Fibroblast of lung (primary cell): ENCODE data around the gene UVRAG.

Source experiments
- EZH2 ChIP-seq: IDR thresholded peaks from 2 replicates; pipeline ENCODE4 v1.5.1; 2012; ENCODE audit warnings: low read length, control low read depth, mild to moderate bottlenecking; ENCODE audit errors: missing control alignments
- TF ChIP-seq, protein P1 (sequence below), 2 donors: IDR thresholded peaks in 1 of 2; conservative IDR thresholded peaks in 1 of 2; 1 replicate in 1 of 2; 2 replicates in 1 of 2; pipeline ENCODE4 v1.5.1; 2011 to 2012; ENCODE audit warnings: low read length in 2 of 2, control low read depth in 1 of 2, inconsistent platforms in 1 of 2, low read depth in 1 of 2, mild to moderate bottlenecking in 1 of 2

DNA sequence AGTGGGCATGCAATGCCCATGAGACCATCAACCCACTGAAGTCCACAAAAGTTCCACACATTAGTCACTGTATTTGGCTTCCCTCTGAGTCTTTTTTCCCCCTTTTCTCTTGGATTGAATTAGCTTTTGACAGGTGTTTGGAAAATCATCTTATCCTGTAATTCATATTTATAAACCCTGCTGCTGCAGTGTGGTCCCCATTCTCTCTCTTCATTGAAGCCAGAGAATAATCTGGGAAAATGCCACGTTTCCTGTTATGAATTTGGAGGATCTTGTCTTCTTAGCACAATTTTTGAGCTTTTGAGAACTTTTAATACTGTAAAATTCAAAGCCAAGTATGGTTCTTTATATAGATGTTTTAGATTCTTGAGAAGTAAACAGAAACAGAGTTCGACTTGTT, 84.8 kb downstream of the UVRAG start:
- TF ChIP-seq, protein P1, sequence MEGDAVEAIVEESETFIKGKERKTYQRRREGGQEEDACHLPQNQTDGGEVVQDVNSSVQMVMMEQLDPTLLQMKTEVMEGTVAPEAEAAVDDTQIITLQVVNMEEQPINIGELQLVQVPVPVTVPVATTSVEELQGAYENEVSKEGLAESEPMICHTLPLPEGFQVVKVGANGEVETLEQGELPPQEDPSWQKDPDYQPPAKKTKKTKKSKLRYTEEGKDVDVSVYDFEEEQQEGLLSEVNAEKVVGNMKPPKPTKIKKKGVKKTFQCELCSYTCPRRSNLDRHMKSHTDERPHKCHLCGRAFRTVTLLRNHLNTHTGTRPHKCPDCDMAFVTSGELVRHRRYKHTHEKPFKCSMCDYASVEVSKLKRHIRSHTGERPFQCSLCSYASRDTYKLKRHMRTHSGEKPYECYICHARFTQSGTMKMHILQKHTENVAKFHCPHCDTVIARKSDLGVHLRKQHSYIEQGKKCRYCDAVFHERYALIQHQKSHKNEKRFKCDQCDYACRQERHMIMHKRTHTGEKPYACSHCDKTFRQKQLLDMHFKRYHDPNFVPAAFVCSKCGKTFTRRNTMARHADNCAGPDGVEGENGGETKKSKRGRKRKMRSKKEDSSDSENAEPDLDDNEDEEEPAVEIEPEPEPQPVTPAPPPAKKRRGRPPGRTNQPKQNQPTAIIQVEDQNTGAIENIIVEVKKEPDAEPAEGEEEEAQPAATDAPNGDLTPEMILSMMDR (conservative IDR thresholded peaks at IDR 0.05 in 1 of 2, IDR thresholded peaks at IDR 0.05 in 1 of 2; ENCODE audit: low read depth in 1 of 2, low read length in 2 of 2) = no peak
- no peak for TF ChIP-seq EZH2
